Measurements from ENCODE around the gene PFN1. TPM values are rescaled to one million over a fixed set of nuclear protein-coding genes. Genes with fewer than 3 reads are reported as not detected.

Gene PFN1
- total RNA-seq, 2 donors from 2014 or later, result 806 to 1,230 TPM

GRCh38 chr17:4950075-4950745 lies 1.9 kb upstream of the PFN1 start:
- Histone ChIP-seq H3K36me3 (peaks cover 3% of the 10 kb centered on the region), H3K4me3 (peak overlapping the region; percentile 76), H3K27me3 (replicated peaks; ENCODE audit: insufficient read depth) (no peaks in the 10 kb centered on the region), H3K27ac (peak overlapping the region; percentile 93 to 97), H3K9me3 (no peaks in the 10 kb centered on the region), H3K4me1 (ENCODE audit: control insufficient read depth in 1 of 2, low read depth in 2 of 2) (peaks cover 22 to 42% of the 10 kb centered on the region in 2 donors)
- no peak for ATAC-seq (ENCODE audit: insufficient number of reproducible peaks, low FRiP score, low read depth)
- no peak for DNase-seq (ENCODE audit: low spot score)
- TF ChIP-seq CTCF (IDR thresholded peaks at IDR 0.05), result no peak

GRCh38 chr17:4949321-4950074 lies 1.2 kb upstream of the PFN1 start:
- Histone ChIP-seq H3K27ac (peak overlapping the region; percentile 93 to 97), H3K27me3 (replicated peaks; ENCODE audit: insufficient read depth) (no peaks in the 10 kb centered on the region), H3K9me3 (no peaks in the 10 kb centered on the region), H3K4me3 (peak overlapping the region; percentile 76), H3K4me1 (ENCODE audit: control insufficient read depth in 1 of 2, low read depth in 2 of 2) (peaks cover 30 to 49% of the 10 kb centered on the region in 2 donors), H3K36me3 (peaks cover 3% of the 10 kb centered on the region)
- DNase-seq (ENCODE audit: low spot score), result no peak
- ATAC-seq (ENCODE audit: insufficient number of reproducible peaks, low FRiP score, low read depth), result no peak
- no peak for TF ChIP-seq CTCF (IDR thresholded peaks at IDR 0.05)

GRCh38 chr17:4948931-4949320 lies 596 bp upstream of the PFN1 start:
- peaks cover 31 to 55% of the 10 kb centered on the region in 2 donors for H3K4me1 ChIP-seq (ENCODE audit: control insufficient read depth in 1 of 2, low read depth in 2 of 2)
- peak overlapping the region; percentile 76 for H3K4me3 ChIP-seq
- H3K27me3 ChIP-seq (replicated peaks; ENCODE audit: insufficient read depth), result no peaks in the 10 kb centered on the region
- H3K36me3 ChIP-seq, result peaks cover 3% of the 10 kb centered on the region
- DNase-seq (ENCODE audit: low spot score) (no peak), ATAC-seq (ENCODE audit: insufficient number of reproducible peaks, low FRiP score, low read depth) (peak; percentile 25)
- H3K9me3 ChIP-seq, result no peaks in the 10 kb centered on the region
- TF ChIP-seq CTCF (IDR thresholded peaks at IDR 0.05), result no peak
- peak overlapping the region; percentile 93 to 97 for H3K27ac ChIP-seq

- no peak for ATAC-seq (ENCODE audit: insufficient number of reproducible peaks, low FRiP score, low read depth)
- peaks cover 22 to 57% of the 10 kb centered on the region in 2 donors for H3K4me1 ChIP-seq (ENCODE audit: control insufficient read depth in 1 of 2, low read depth in 2 of 2)
These were observed 742 bp downstream of the PFN1 start for GRCh38 chr17:4947411-4948165.

More at GRCh38 chr17:4947411-4948165, 742 bp downstream of the PFN1 start:
- H3K36me3 ChIP-seq, result peaks cover 3% of the 10 kb centered on the region
- peak overlapping the region; percentile 93 to 97 for H3K27ac ChIP-seq
- H3K9me3 ChIP-seq, result no peaks in the 10 kb centered on the region
- no peak for DNase-seq (ENCODE audit: low spot score)
- no peak for TF ChIP-seq CTCF (IDR thresholded peaks at IDR 0.05)
- H3K27me3 ChIP-seq (replicated peaks; ENCODE audit: insufficient read depth), result no peaks in the 10 kb centered on the region
- peak overlapping the region; percentile 76 for H3K4me3 ChIP-seq

Measured in thoracic aorta (tissue), 2 donors.